Right renal pelvis (tissue), 4 donors: ENCODE results near the gene UQCR11. TPM values are rescaled to one million over a fixed set of nuclear protein-coding genes. Genes with fewer than 3 reads are reported as not detected.

Source experiments
- DNase-seq, 4 donors: peaks; one replicate each; pipeline ENCODE4 v3.0.0-alpha.2; 2013; ENCODE audit warnings: low read depth in 4 of 4, low spot score in 3 of 4, missing footprints in 1 of 4
- polyA plus RNA-seq, 4 donors: library from polyadenylated mRNA; unstranded; fragments of 120-200 nt; gene quantifications; one replicate each; pipeline ENCODE4 v1.2.1, GENCODE V29; 2013; ENCODE audit not compliant: insufficient read length in 4 of 4

Gene UQCR11
- polyA plus RNA-seq, 4 donors, result 104 to 157 (median 119) TPM

- no peak for DNase-seq
These were observed 31.3 kb upstream of the UQCR11 start for GRCh38 chr19:1636325-1637236.

- DNase-seq, result no peak
These were observed 29.6 kb upstream of the UQCR11 start for GRCh38 chr19:1634938-1635243.

- DNase-seq, result no peak
These were observed 29.1 kb upstream of the UQCR11 start for GRCh38 chr19:1634242-1634937.

GRCh38 chr19:1633269-1633826, 28.1 kb upstream of the UQCR11 start:
- DNase-seq, result no peak

- no peak for DNase-seq
These were observed 27.4 kb upstream of the UQCR11 start for GRCh38 chr19:1632462-1633268.

- no peak for DNase-seq
These were observed 26.4 kb upstream of the UQCR11 start for GRCh38 chr19:1631557-1632100.

- no peak for DNase-seq
These were observed 25.5 kb upstream of the UQCR11 start for GRCh38 chr19:1630811-1631210.

- DNase-seq, result no peak
These were observed 24.8 kb upstream of the UQCR11 start for GRCh38 chr19:1630012-1630411.

GRCh38 chr19:1629256-1629808, 24.1 kb upstream of the UQCR11 start:
- DNase-seq, result no peak

GRCh38 chr19:1627194-1627593, 21.9 kb upstream of the UQCR11 start:
- no peak for DNase-seq

GRCh38 chr19:1626417-1627010, 21.3 kb upstream of the UQCR11 start:
- DNase-seq, result no peak

GRCh38 chr19:1624458-1624857, 19.2 kb upstream of the UQCR11 start:
- peak; percentile 17 to 35 (median 22) for DNase-seq

- no peak for DNase-seq
These were observed 17.3 kb upstream of the UQCR11 start for GRCh38 chr19:1622541-1622940.

- no peak for DNase-seq
These were observed 16.7 kb upstream of the UQCR11 start for GRCh38 chr19:1622007-1622406.

GRCh38 chr19:1621574-1621973, 16.3 kb upstream of the UQCR11 start:
- no peak for DNase-seq

- DNase-seq, result no peak
These were observed 15.8 kb upstream of the UQCR11 start for GRCh38 chr19:1621021-1621420.

- DNase-seq, result no peak
These were observed 15.2 kb upstream of the UQCR11 start for GRCh38 chr19:1620502-1620901.

- DNase-seq, result no peak
These were observed 14.4 kb upstream of the UQCR11 start for GRCh38 chr19:1619703-1620102.

- no peak for DNase-seq
These were observed 13.8 kb upstream of the UQCR11 start for GRCh38 chr19:1619094-1619439.
